Vagina (tissue), 2 donors: ENCODE data around the gene PAQR4. TPM values are rescaled to one million over a fixed set of nuclear protein-coding genes. Genes with fewer than 3 reads are reported as not detected.

Experiments used
- DNase-seq, 2 donors: peaks; one replicate each; pipeline ENCODE4 v3.0.0-alpha.2; 2017; ENCODE audit errors: extremely low spot score in 2 of 2
- H3K27ac ChIP-seq: fragments of 200-600 bp; sonication (generic); one replicate; pipeline ENCODE4 v1.5.1; 2019
- H3K27me3 ChIP-seq: fragments of 200-600 bp; sonication (generic); one replicate; pipeline ENCODE4 v1.5.1; 2019
- H3K36me3 ChIP-seq, 2 donors: fragments of 200-600 bp; sonication (generic); one replicate each; pipeline ENCODE4 v1.5.1; 2017 to 2019
- H3K4me1 ChIP-seq: fragments of 200-600 bp; sonication (generic); one replicate; pipeline ENCODE4 v1.5.1; 2019
- H3K4me3 ChIP-seq, 2 donors: fragments of 200-600 bp; sonication (generic); 1 replicate in 1 of 2; 2 replicates in 1 of 2; pipeline ENCODE4 v1.5.1; 2016 to 2019
- H3K9me3 ChIP-seq: fragments of 200-600 bp; sonication (generic); one replicate; pipeline ENCODE4 v1.5.1; 2019
- POLR2A ChIP-seq, 2 donors: fragments of 450-650 bp; IDR thresholded peaks; one replicate each; pipeline ENCODE4 v1.6.1; 2017; ENCODE audit warnings: antibody characterized with exemption in 2 of 2, mild to moderate bottlenecking in 2 of 2, moderate library complexity in 2 of 2
- POLR2AphosphoS5 ChIP-seq, 2 donors: sonication (generic); formaldehyde crosslinking; IDR thresholded peaks; one replicate each; pipeline ENCODE4 v1.9.0; 2017; ENCODE audit warnings: antibody characterized with exemption in 2 of 2, mild to moderate bottlenecking in 2 of 2, low read depth in 1 of 2; ENCODE audit not compliant: insufficient read depth in 1 of 2
- intact Hi-C: fragments of 100-400 bp; cut with DNase I; formaldehyde crosslinking; loops from one replicate; pipeline ENCODE4 v1.15.1; 2023
- total RNA-seq: library from RNA; depleted of rRNA; stranded (reverse); fragments of >200 nt; gene quantifications from one replicate; pipeline ENCODE4 v1.2.3, GENCODE V29; 2016
- TF ChIP-seq, protein P1 (sequence below), 3 experiments: fragments of 450-650 bp in 2 of 3; fragments of 200-600 bp in 1 of 3; sonication (generic) in 1 of 3; IDR thresholded peaks; one replicate each; pipeline ENCODE4 v1.5.1; 2017 to 2019; ENCODE audit warnings: antibody characterized with exemption in 3 of 3, mild to moderate bottlenecking in 2 of 3, moderate library complexity in 2 of 3

PAQR4 gene
- total RNA-seq, 1 donor from 2014 or later = 2.7 TPM

GRCh38 chr16:2976201-2976600, 7.1 kb downstream of the PAQR4 start:
- DNase-seq = no peak
- no peak overlapping the region for H3K4me3 ChIP-seq
- TF ChIP-seq, protein P1, sequence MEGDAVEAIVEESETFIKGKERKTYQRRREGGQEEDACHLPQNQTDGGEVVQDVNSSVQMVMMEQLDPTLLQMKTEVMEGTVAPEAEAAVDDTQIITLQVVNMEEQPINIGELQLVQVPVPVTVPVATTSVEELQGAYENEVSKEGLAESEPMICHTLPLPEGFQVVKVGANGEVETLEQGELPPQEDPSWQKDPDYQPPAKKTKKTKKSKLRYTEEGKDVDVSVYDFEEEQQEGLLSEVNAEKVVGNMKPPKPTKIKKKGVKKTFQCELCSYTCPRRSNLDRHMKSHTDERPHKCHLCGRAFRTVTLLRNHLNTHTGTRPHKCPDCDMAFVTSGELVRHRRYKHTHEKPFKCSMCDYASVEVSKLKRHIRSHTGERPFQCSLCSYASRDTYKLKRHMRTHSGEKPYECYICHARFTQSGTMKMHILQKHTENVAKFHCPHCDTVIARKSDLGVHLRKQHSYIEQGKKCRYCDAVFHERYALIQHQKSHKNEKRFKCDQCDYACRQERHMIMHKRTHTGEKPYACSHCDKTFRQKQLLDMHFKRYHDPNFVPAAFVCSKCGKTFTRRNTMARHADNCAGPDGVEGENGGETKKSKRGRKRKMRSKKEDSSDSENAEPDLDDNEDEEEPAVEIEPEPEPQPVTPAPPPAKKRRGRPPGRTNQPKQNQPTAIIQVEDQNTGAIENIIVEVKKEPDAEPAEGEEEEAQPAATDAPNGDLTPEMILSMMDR (IDR thresholded peaks at IDR 0.05) = no peak
- TF ChIP-seq POLR2AphosphoS5 (IDR thresholded peaks at IDR 0.05; ENCODE audit: insufficient read depth in 1 of 2, low read depth in 1 of 2) (no peak), POLR2A (IDR thresholded peaks at IDR 0.05) (no peak)
- H3K9me3 ChIP-seq = no peaks in the 10 kb centered on the region
- peaks cover 15% of the 10 kb centered on the region for H3K4me1 ChIP-seq
- H3K27me3 ChIP-seq = no peaks in the 10 kb centered on the region
- intact Hi-C loops = no loop called here
- H3K36me3 ChIP-seq = no peaks in the 10 kb centered on the region
- H3K27ac ChIP-seq = no peak overlapping the region

DNA sequence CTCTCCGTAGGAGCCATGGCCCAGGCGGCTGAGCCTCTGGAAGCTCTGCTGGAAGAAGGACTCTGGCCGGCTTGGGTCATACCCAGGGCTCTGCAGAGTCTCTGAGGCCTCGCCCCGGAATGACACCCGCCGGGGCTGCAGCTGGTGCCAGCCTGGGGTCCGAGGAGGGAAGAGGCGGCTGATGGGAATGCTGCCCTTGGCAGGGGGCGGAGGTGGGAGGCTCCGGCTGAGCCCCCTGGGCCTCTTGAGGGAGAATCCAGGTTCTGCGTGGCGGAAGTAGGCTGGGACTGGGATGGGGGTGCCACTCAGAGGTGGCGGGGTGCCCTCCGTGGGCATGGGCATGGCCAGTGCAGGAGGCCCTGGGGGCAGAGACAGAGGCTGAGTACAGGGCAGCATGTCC, 7.5 kb downstream of the PAQR4 start:
- intact Hi-C loops = no loop called here

DNA sequence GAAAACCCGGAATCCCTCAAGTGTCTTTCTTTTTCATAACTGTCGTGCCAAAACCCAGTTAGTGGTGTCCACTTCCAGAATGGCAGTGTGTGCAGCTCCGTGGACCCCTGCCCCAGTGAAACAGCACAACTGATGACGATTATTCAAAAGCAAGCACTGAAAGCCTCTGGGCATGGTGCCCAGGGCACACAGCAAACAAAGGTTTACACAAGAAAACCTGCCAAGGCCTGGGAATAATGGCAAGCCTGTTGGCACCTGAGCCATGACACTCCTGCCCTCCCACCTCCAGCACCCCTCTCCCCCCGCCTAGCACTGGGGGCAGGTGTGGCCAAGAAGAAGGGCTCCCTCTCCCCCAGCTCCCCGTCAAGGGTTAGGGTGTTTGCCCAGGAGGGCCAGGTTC, 8.3 kb downstream of the PAQR4 start:
- Histone ChIP-seq H3K9me3 (no peaks in the 10 kb centered on the region), H3K36me3 (no peaks in the 10 kb centered on the region), H3K27ac (no peak overlapping the region), H3K4me3 (no peak overlapping the region), H3K27me3 (no peaks in the 10 kb centered on the region), H3K4me1 (peaks cover 18% of the 10 kb centered on the region)
- no peak for DNase-seq
- intact Hi-C loops = no loop called here
- TF ChIP-seq POLR2AphosphoS5 (IDR thresholded peaks at IDR 0.05; ENCODE audit: insufficient read depth in 1 of 2, low read depth in 1 of 2) (no peak), POLR2A (IDR thresholded peaks at IDR 0.05) (no peak)
- TF ChIP-seq, protein P1 (IDR thresholded peaks at IDR 0.05) = no peak

More for the DNA sequence above, 7.5 kb downstream of the PAQR4 start:
- Histone ChIP-seq H3K9me3 (no peaks in the 10 kb centered on the region), H3K27ac (no peak overlapping the region), H3K4me1 (peaks cover 18% of the 10 kb centered on the region), H3K36me3 (no peaks in the 10 kb centered on the region), H3K27me3 (no peaks in the 10 kb centered on the region), H3K4me3 (no peak overlapping the region)
- DNase-seq = no peak
- TF ChIP-seq, protein P1 (IDR thresholded peaks at IDR 0.05) = no peak
- TF ChIP-seq POLR2A (IDR thresholded peaks at IDR 0.05) (no peak), POLR2AphosphoS5 (IDR thresholded peaks at IDR 0.05; ENCODE audit: insufficient read depth in 1 of 2, low read depth in 1 of 2) (no peak)

DNA sequence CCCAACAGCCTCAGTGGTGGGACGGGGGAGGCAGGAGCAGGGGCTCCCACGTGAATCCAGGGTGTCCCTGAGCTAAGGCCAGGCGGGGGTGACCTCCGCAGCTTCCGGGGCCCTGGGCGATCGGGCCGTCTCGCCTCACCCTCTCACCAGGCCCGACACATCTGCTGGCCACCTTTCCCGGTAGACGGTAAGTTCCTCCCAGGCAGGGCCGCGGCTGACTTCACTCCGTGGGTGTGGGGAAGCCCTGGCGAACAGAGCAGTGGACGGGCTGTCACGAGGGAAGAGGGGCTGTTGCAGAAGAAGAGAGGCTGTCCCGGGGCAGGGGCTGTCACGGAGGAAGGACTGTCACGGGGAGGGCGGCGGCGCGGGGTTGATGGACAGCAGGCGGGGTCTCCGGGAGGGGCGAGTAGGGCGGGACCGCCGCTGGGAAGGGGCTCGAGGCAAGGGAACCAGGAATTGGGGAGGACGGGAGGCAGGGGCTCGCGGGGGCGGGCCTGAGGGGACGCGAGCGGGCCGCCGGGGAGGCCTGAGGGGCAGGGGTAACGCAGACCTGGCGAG, 10.6 kb downstream of the PAQR4 start:
- no peaks in the 10 kb centered on the region for H3K27me3 ChIP-seq
- no peaks in the 10 kb centered on the region for H3K36me3 ChIP-seq
- intact Hi-C loops = no loop called here
- peaks cover 29% of the 10 kb centered on the region for H3K4me1 ChIP-seq
- TF ChIP-seq POLR2A (IDR thresholded peaks at IDR 0.05) = no peak
- TF ChIP-seq, protein P1 (IDR thresholded peaks at IDR 0.05) = no peak
- TF ChIP-seq POLR2AphosphoS5 (IDR thresholded peaks at IDR 0.05; ENCODE audit: insufficient read depth in 1 of 2, low read depth in 1 of 2) = no peak
- H3K27ac ChIP-seq = no peak overlapping the region
- H3K4me3 ChIP-seq = peak overlapping the region; percentile 75 to 77
- no peaks in the 10 kb centered on the region for H3K9me3 ChIP-seq
- DNase-seq = no peak
